Tibial nerve (tissue), 4 donors: Measurements from ENCODE around the gene KDM2B.

Source experiments
- CTCF ChIP-seq, 5 experiments: fragments of 200-600 bp in 3 of 5; fragments of 450-650 bp in 2 of 5; sonication (generic) in 3 of 5; IDR thresholded peaks; one replicate each; pipeline ENCODE4 v1.5.1; 2016 to 2019; ENCODE audit warnings: antibody characterized with exemption in 5 of 5, mild to moderate bottlenecking in 3 of 5, moderate library complexity in 2 of 5
- EP300 ChIP-seq, 2 donors: sonication (generic); formaldehyde crosslinking; IDR thresholded peaks; one replicate each; pipeline ENCODE4 v1.6.1; 2017; ENCODE audit warnings: antibody characterized with exemption in 2 of 2, mild to moderate bottlenecking in 1 of 2

GRCh38 chr12:121516437-121517011 is 64.3 kb downstream of the KDM2B start:
- TF ChIP-seq CTCF (IDR thresholded peaks at IDR 0.05), result no peak
- TF ChIP-seq EP300 (IDR thresholded peaks at IDR 0.05), result no peak
